MCF 10A (cell line): Measurements from ENCODE around the gene TRPV5. TPM values are rescaled to one million over a fixed set of nuclear protein-coding genes. Genes with fewer than 3 reads are reported as not detected.

ENCODE experiments used
- BruUV-seq: library from RNA; stranded (reverse); fragments of 400-500 nt; replicated peaks from 2 replicates; lab custom pipeline; 2021; lab: Mats Ljungman, UMichigan
- CTCF ChIA-PET: fragments of 300-600 bp; sonication (Branson Sonifier 250); formaldehyde crosslinking; extraction: SDS; loops from one replicate; lab custom pipeline; 2021; ENCODE audit warnings: antibody characterized with exemption, inconsistent platforms; lab: Yijun Ruan, JAX
- POLR2A ChIA-PET: fragments of 300-600, 350-650 bp; sonication (Branson Sonifier 250); formaldehyde crosslinking; extraction: SDS; loops from one replicate; lab custom pipeline; 2020; ENCODE audit warnings: antibody characterized with exemption, inconsistent platforms; lab: Yijun Ruan, JAX
- DNase-seq: peaks from one replicate; pipeline ENCODE4 v3.0.0-alpha.2; 2018; ENCODE audit not compliant: unreplicated experiment
- H3K27ac Mint-ChIP-seq: one replicate; pipeline ENCODE4 v1.8.0; 2022; ENCODE audit warnings: mild to moderate bottlenecking, low read depth, mixed read lengths; ENCODE audit not compliant: unreplicated experiment
- H3K27me3 Mint-ChIP-seq: one replicate; pipeline ENCODE4 v1.8.0; 2022; ENCODE audit warnings: mixed read lengths; ENCODE audit not compliant: insufficient read depth, unreplicated experiment
- H3K36me3 Mint-ChIP-seq: one replicate; pipeline ENCODE4 v1.8.0; 2022; ENCODE audit warnings: mild to moderate bottlenecking, moderate library complexity, mixed read lengths; ENCODE audit not compliant: insufficient read depth, unreplicated experiment
- H3K4me1 Mint-ChIP-seq: one replicate; pipeline ENCODE4 v1.8.0; 2022; ENCODE audit warnings: mixed read lengths; ENCODE audit not compliant: insufficient read depth, unreplicated experiment
- H3K4me3 Mint-ChIP-seq: one replicate; pipeline ENCODE4 v1.8.0; 2022; ENCODE audit warnings: mild to moderate bottlenecking, moderate library complexity, mixed read lengths; ENCODE audit not compliant: unreplicated experiment
- H3K9me3 Mint-ChIP-seq: one replicate; pipeline ENCODE4 v1.8.0; 2022; ENCODE audit warnings: mixed read lengths; ENCODE audit not compliant: unreplicated experiment
- intact Hi-C: fragments of 100-400 bp; cut with micrococcal nuclease; formaldehyde crosslinking; loops from 2 replicates; pipeline ENCODE4 v1.14.1; 2022
- total RNA-seq: library from RNA; stranded (reverse); gene quantifications from 2 replicates; pipeline ENCODE4 v1.2.3, GENCODE V29; 2022
- TF ChIP-seq, protein P1 (sequence below): fragments of 200-600 bp; IDR thresholded peaks from one replicate; pipeline ENCODE4 v1.8.0; 2022; ENCODE audit warnings: antibody characterized with exemption, mild to moderate bottlenecking; ENCODE audit not compliant: unreplicated experiment

Gene TRPV5
- total RNA-seq, 1 experiment from 2014 or later, result not detected

- peaks cover 80% of the 10 kb centered on the region for H3K27me3 Mint-ChIP-seq
- no peak overlapping the region for H3K4me3 Mint-ChIP-seq
- no peak overlapping the region for H3K27ac Mint-ChIP-seq
- TF ChIP-seq, protein P1, sequence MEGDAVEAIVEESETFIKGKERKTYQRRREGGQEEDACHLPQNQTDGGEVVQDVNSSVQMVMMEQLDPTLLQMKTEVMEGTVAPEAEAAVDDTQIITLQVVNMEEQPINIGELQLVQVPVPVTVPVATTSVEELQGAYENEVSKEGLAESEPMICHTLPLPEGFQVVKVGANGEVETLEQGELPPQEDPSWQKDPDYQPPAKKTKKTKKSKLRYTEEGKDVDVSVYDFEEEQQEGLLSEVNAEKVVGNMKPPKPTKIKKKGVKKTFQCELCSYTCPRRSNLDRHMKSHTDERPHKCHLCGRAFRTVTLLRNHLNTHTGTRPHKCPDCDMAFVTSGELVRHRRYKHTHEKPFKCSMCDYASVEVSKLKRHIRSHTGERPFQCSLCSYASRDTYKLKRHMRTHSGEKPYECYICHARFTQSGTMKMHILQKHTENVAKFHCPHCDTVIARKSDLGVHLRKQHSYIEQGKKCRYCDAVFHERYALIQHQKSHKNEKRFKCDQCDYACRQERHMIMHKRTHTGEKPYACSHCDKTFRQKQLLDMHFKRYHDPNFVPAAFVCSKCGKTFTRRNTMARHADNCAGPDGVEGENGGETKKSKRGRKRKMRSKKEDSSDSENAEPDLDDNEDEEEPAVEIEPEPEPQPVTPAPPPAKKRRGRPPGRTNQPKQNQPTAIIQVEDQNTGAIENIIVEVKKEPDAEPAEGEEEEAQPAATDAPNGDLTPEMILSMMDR, result no peak
- CTCF ChIA-PET, result interaction anchor here (0.5 to 2.2 kb wide), 5 partner anchors 86 to 401 kb away, joined by 3 to 9 read pairs (median 3); no protein-coding TSS in a partner anchor
- H3K9me3 Mint-ChIP-seq, result no peaks in the 10 kb centered on the region
- POLR2A ChIA-PET, result interaction anchor here (1.1 to 1.5 kb wide), 2 partner anchors 9 to 17 kb away, joined by 3 read pairs; no protein-coding TSS in a partner anchor
- no peaks in the 10 kb centered on the region for H3K36me3 Mint-ChIP-seq
- DNase-seq, result no peak
- BruUV-seq, result no TSS peak
- no peaks in the 10 kb centered on the region for H3K4me1 Mint-ChIP-seq
- intact Hi-C loops, result no loop called here
Observed at GRCh38 chr7:142916508-142916907, 17.0 kb downstream of the TRPV5 start.

- DNase-seq, result no peak
- CTCF ChIA-PET, result interaction anchor here (0.6 to 2.2 kb wide), 4 partner anchors 15 to 432 kb away, joined by 3 to 9 read pairs (median 3); no protein-coding TSS in a partner anchor
- Mint-ChIP-seq H3K36me3 (no peaks in the 10 kb centered on the region), H3K27me3 (peaks cover 80% of the 10 kb centered on the region), H3K27ac (no peak overlapping the region), H3K4me1 (no peaks in the 10 kb centered on the region), H3K4me3 (no peak overlapping the region), H3K9me3 (no peaks in the 10 kb centered on the region)
- BruUV-seq, result no TSS peak
- TF ChIP-seq, protein P1, result no peak
- POLR2A ChIA-PET, result interaction anchor here (1.5 kb wide), 1 partner anchor 8 kb away, joined by 3 read pairs; no protein-coding TSS in a partner anchor
- intact Hi-C loops, result no loop called here
Observed at GRCh38 chr7:142915315-142915714, 18.2 kb downstream of the TRPV5 start.

GRCh38 chr7:142914121-142914520 is 19.4 kb downstream of the TRPV5 start:
- Mint-ChIP-seq H3K9me3 (no peaks in the 10 kb centered on the region), H3K27me3 (peaks cover 90% of the 10 kb centered on the region), H3K4me1 (no peaks in the 10 kb centered on the region), H3K27ac (no peak overlapping the region), H3K36me3 (no peaks in the 10 kb centered on the region), H3K4me3 (no peak overlapping the region)
- TF ChIP-seq, protein P1, result no peak
- intact Hi-C loops, result no loop called here
- CTCF ChIA-PET, result interaction anchor here (0.8 to 0.9 kb wide), 2 partner anchors 18 to 34 kb away, joined by 3 to 4 read pairs; no protein-coding TSS in a partner anchor
- POLR2A ChIA-PET, result no interaction called here
- no peak for DNase-seq
- no TSS peak for BruUV-seq

- no peak overlapping the region for H3K4me3 Mint-ChIP-seq
- H3K27ac Mint-ChIP-seq, result no peak overlapping the region
- CTCF ChIA-PET, result interaction anchor here (0.5 to 0.9 kb wide), 2 partner anchors 21 to 33 kb away, joined by 3 read pairs; no protein-coding TSS in a partner anchor
- no peaks in the 10 kb centered on the region for H3K4me1 Mint-ChIP-seq
- intact Hi-C loops, result no loop called here
- no peak for DNase-seq
- POLR2A ChIA-PET, result no interaction called here
- no peaks in the 10 kb centered on the region for H3K9me3 Mint-ChIP-seq
- peaks cover 90% of the 10 kb centered on the region for H3K27me3 Mint-ChIP-seq
- TF ChIP-seq, protein P1, result no peak
- BruUV-seq, result no TSS peak
- no peaks in the 10 kb centered on the region for H3K36me3 Mint-ChIP-seq
Observed at GRCh38 chr7:142913566-142913965, 20.0 kb downstream of the TRPV5 start.
